Measurements from ENCODE around the gene SLC35F5.
"Not testable (repeated sequence)": the region's sequence is repeated elsewhere in the genome, so short reads cannot be mapped to it uniquely, and the experiment has no call there.

Gene SLC35F5

DNA sequence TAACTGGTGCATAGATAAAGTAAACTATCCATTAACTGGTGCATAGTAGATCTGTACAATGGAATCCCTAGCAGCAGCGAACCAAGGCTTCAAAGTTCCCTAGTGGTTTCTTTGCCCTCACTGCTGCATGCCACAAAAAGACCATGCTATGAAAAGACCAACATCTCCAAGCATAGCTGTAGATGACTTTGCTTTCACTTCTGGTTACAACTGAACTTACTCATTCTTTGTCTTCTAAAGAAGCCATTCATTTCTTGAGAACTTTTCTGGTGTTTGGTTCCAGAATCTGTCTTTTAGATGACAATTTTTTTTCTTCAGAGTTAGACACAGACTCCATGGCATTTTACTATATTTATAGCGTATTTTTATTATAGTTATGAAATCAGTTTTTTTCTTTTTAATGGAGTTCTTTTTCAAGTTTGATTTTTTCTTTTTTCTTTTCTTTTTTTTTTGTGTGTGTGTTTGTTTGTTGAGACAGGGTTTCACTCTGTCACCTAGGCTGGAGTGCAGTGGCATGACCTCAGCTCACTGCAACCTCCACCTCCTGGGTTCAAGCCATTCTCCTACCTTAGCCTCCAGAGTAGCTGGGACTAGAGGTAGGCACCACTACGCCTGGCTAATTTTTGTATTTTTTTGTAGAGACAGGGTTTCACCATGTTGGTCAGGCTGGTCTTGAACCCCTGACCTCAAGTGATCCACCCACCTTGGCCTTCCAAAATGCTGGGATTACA lies 63.6 kb downstream of the SLC35F5 start:
- DNase-seq, result no peak

DNA sequence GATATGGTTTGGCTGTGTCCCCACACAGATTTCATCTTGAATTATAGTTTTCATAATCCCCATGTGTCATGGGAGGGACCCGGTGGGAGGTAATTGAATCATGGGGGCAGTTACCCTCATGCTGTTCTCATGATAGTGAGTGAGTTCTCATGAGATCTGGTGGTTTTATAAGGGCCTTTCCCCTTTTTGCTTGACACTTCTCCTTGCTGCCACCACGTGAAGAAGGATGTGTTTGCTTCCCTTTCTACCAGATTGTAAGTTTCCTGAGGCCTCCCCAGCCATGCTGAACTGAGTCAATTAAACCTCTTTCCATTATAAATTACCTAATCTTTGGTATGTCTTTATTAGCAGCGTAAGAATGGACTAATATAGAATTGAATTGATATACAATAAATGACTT lies 65.6 kb downstream of the SLC35F5 start:
- not testable (repeated sequence) for DNase-seq

DNA sequence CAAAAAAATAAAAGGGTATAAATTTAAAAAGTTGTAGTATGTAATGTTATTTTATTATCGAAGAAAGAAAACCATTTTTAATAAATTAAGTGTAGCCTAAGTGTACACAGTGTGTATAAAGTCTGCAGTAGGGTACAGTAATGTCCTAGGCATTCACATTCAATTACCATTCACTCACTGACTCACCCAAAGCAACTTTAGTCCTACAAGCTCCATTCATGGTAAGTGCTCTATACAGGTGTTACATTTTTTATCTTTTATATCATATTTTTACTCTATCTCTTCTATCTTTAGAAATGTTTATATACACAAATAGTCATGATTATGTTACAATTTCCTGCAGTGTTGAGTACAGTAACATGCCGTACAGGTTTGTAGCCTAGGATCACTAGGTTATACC lies 69.9 kb downstream of the SLC35F5 start:
- DNase-seq, result no peak

DNA sequence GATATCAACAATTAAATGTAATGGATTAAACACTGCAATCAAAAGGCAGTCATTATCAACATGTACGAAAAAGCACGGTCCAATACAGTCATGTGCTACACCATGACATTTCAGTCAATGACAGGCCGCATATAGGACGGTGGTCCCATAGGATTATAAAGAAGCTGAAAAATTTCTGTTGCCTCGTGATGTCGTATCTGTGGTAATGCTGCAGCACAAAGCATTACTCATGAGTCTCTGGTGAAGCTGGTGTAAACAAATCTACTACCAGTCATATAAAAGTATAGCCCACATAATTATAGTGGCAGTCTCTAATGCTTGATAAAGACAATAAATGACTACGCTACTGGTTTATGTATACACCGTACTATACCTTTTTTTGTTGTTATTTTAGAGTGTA lies 71.0 kb downstream of the SLC35F5 start:
- DNase-seq, result no peak

DNA sequence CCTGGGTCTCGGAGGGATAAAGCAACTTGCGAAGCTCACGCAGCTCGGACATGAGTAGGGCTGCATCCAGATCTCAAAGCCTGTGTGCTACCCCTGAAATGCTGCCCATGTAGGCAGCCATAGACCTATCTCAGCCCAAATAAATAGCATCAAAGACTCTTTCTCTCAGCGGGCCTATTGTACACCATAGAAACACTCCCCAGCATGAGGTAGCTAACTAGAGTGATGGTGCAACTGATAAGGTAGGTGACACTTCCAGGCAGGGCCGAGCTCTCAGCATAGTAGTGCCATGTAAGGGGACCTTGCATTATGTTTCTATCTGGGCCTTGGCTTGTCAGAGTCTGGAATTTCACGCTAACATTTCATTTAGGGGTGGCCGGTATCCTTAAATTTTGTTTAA lies 77.0 kb downstream of the SLC35F5 start:
- no peak for DNase-seq

DNA sequence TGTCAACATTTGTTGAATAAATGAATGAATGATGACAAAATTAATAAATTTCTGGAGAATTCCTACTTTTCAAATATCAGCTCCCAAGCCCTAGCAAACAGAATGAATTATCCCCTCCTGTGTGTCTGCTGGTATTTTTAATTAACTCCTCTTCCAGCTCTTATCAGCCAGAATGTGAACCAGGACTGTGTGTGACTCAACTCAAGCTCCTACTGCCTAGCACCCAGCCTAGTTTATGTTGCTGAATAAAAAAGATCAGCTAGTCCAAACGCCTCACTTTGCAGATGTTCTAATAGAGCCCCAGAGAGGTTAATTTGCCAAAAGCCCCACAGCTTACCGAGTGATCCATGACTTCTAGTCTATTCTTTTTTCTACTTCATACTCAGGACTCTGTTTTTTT lies 79.1 kb downstream of the SLC35F5 start:
- no peak for DNase-seq

DNA sequence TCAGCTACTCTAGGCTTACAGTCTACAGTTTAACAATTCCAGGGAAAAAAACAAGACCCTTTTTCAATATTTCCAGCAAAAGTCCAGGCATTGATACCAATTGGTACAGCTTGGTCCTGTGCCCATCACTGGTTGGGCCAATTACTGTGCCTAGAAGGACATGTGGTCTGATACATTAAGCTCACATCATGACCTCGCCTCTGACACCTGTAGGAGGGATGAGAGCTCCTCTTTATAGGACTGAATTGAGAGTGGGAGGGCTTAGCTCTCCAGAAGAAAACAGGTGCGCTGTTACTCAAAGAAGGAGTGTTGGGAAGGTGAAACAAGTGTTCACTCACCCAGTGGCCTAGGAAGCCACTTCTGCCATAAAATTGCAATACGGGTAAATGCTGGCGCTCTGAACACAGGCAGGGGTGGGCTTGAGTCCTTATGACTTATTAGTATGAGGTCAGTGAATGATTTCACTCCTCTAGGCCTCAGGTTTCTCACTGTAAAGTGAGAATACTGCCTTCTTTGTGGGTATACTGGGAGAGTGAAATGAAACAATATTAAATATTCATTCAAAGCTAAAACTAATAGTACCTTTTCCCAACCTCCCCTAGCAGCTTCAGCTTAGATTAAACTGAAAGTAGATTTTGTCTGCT lies 79.7 kb downstream of the SLC35F5 start:
- no peak for DNase-seq

DNA sequence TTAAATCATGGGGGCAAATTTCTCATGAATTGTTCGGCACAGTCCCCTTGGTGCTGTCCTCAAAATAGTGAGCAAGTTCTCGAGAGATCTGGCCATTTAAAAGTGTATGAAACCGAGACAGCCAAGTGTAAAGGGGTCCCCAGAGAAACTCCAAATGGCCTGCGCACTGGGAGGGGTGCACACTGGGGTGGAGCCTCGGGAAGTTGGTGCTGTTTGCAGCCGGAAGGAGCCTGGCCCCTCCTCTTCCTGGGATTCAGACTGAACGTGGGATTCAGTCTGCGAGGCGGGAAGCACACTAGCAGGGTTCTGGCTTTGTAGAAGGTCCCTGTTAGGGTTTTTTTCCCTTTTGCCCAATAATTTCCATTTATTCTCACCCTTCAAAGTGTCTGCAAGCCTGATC lies 80.6 kb downstream of the SLC35F5 start:
- DNase-seq, result no peak

DNA sequence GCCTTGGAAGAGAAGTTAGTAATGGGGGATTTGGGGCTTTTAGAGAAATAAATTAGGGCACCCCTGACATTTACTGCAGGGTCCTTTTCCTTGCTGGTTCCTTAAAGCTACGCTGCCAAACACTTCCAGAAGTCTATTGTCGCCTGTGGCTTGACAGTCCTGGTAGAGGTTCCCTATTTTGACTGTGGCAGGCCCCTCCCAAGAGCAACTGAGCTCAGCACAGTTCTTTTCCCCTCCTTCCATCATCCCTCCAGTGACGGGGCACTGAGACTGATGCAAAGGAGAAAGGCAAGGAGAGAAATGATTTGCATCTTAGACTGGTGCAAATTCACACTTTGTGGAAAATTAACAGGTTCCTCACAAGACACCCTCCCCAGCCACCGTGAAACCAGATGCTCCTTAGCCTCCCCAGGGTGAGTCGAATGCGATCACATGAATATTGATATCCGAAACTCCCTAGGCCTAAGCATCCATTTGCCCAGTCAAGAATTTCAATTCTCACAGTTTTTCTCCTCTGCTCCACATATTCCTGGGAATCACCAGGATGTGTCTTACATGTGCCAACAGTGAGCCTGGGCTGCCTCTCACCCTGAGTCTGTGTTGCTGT lies 84.0 kb downstream of the SLC35F5 start:
- DNase-seq, result no peak

DNA sequence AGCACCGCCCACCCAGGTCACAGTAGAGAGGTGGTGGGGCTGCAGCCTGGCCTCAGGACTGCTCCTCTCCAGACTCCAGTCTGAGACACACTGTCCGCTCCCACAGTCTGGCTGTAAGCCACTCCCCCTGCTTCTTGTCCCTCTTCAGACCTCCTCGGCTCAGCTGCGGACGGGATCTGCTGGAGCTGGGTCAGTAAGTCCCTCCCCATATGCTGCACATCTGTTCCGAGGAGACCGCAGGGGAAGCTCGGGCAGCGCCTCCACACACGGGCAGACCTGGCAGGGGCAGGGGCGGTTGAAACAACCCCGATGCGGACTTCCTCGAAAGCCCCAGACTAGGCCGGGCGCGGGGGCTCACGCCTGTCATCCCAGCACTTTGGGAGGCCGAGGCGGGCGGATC lies 87.4 kb downstream of the SLC35F5 start:
- not testable (repeated sequence) for DNase-seq

DNA sequence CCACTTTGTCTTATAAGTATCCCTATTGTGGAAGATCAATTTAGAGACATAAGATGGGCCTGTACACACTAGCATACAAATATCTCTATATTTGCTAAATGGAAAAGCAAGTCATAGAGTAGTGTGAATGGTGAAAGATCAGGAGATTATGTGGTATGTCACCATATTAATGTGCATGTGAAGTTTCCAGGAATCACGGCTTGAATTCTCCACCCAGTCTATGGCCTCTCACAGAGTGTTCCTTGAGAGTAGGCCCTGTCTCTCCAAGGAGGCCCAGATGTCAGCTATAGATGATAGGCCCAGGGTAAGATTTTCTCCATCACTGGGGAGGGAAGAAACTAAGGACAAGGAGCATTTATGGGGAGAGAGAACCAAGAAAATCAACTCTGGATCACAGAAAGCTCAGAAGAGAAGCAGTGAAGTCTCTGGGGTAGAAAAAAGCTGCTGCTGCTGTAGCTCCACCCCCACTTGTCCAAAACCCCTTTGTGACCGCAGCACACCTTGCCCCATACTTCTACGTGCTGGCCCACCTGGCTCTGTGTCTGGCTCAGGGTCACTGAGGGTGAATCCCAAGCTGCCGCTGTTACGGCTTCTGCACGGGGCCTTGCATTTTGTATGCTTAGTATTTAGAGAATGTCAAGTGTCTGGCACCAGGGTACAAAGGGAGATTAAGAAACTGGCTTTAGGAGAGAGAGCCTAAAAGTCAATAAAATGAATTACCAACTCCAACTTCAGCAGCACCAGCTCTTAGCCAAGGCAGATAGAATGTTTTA lies 91.5 kb downstream of the SLC35F5 start:
- not testable (repeated sequence) for DNase-seq

DNA sequence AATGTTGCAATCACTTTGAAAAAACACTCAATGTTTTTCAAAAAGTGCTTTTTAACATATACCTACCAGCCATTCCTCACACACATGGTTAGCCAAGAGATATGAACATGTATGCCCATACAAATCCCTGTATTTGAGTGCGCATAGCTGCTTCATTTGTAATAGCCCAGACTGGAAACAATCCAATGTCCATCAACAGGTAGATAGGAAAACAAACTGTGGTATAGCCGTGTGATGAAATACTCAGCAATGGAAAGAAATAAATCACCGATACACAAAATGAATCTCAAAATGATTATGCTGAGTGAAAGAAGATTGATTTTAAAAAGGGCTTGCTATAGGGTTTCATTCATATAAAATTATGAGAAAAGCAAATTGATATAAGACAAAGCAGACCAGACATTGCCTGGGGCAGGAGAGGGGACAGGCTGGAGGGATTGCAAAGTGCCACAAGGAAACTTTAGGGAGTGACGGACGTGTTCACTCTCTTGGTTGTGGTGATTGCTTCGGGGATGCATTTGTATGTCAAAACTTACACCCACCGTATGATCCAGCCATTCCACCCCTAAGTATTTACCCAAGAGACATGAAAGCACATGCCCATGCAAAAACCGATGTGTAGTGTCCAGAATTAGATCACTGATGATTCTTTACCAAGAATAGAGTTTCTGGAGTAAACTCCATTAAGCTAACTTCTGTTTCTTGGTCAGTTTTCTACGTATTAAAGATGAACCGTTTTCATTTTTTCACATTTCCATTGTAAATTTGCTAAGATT lies 93.0 kb downstream of the SLC35F5 start:
- not testable (repeated sequence) for DNase-seq

All from NCI-H446 treated with DMSO at 0.1 percent for 48 hours (cell line).